Superior temporal gyrus (tissue), 1 donor: ENCODE data around the gene TLX1.

Experiments used
- DNase-seq: peaks from one replicate; pipeline ENCODE4 v3.0.0-alpha.2; 2016; ENCODE audit errors: extremely low spot score

TLX1 gene

GRCh38 chr10:101130984-101131961 lies at the start of gene TLX1:
TSS of gene TLX1 (plus strand) at chr10:101131300. CDS start at chr10:101131542, 242 bp downstream.
- no peak for DNase-seq

DNA sequence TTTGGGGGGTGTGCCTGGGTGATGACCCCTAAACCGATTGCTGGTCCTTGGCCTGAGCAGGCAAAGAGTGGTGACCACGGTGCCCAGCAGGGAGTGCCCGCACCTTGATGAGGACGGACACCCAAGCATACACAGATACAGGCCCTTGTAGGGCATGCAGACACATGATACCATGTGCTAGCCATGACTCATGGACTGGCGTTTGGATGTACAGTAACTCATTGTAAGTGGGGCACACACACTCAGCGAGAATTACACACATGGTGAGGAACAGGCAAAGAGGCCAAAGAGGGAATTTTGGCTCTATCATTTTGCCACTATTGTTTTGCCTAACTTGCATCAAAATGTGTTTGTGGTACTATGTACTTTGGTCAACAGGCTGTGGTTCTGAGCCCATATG lies 45.3 kb upstream of the TLX1 start:
- DNase-seq, result no peak

- DNase-seq, result no peak
These were observed 43.7 kb upstream of the TLX1 start for GRCh38 chr10:101087376-101087775.

GRCh38 chr10:101087965-101088364 lies 43.1 kb upstream of the TLX1 start:
- DNase-seq, result no peak

DNA sequence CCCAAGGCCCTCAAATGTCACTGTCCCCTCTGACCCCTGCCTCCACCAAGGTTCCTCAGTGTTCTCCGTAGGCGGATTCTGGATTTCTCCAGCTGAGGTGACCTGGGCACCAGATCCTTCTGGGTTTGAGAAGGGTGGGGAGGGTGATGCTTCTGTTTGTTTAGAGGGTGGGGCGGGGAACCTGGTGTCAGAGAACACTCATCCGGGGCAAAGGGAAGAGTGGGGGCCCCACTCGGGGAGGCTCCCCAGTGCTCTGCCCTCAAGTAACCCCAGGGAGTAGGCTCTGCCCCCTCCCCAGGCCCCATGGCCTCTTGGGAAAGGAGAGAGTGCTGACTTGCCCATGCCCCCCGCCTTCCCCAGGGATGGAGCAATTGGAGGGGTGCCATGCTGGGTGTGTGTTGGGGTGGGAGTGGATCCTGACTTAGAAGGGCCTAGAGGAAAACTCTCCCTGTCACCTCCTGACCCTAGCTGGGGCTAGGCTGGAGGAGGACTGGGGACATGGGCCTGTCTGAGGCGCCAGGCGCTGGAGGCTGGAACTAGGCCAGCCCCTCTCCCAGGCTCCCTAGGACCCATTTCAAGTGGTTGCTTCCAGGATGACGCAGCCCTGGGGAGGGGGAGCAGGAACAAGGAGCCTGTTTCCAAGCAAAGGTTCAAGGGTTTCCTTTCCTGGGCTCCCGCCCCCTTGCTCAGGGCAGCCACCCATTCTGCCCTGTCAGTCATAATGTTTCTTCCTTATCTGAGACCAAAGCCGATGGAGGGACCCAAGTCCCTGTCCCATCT lies 41.4 kb upstream of the TLX1 start:
- DNase-seq, result no peak

GRCh38 chr10:101090597-101090996 lies 40.5 kb upstream of the TLX1 start:
- DNase-seq, result no peak

- no peak for DNase-seq
These were observed 39.4 kb upstream of the TLX1 start for GRCh38 chr10:101091546-101092290.

DNA sequence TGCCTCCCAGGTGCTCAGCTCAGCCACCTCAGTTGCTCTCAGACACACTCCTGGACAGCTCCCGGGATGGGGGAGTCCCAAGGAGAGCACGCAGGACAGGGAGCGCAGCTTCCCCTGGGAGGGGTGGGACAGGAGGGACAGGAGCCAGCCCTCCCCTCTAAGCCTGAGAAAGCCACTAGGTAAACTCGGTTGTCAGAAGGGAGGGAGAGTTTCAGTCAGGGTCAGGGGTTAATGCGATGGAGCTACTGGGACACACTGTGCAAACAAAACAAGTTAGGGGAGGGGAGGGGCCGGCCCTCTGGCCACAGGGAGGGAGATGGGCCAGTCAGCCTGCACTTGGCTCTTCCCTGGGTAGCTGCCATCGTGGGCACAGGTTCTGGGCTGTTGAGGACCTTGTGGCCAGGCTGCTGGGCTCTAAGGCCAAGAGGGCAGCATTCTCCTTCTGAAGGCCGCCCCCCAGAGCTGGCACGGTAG lies 38.2 kb upstream of the TLX1 start:
- no peak for DNase-seq

- DNase-seq, result no peak
These were observed 36.8 kb upstream of the TLX1 start for GRCh38 chr10:101094121-101094879.

DNA sequence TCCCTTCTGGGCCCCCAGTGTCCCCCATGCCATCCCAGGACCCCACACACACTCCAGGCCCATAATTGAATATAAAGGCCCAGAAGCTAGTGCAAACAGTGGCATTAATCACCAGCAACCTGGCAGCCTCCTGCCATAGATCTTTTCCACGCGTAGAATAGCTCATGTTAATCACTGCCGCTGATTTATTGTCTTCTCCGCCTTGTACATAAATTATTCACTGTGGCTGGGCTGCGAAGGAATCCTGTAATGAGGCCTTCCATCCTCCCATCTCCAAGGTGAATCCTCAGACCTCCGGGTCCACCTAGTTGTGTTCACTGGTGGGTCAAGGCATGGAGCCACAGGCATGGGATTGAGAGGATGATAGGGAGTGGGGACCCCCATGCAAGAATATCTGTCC lies 36.1 kb upstream of the TLX1 start:
- DNase-seq, result no peak

DNA sequence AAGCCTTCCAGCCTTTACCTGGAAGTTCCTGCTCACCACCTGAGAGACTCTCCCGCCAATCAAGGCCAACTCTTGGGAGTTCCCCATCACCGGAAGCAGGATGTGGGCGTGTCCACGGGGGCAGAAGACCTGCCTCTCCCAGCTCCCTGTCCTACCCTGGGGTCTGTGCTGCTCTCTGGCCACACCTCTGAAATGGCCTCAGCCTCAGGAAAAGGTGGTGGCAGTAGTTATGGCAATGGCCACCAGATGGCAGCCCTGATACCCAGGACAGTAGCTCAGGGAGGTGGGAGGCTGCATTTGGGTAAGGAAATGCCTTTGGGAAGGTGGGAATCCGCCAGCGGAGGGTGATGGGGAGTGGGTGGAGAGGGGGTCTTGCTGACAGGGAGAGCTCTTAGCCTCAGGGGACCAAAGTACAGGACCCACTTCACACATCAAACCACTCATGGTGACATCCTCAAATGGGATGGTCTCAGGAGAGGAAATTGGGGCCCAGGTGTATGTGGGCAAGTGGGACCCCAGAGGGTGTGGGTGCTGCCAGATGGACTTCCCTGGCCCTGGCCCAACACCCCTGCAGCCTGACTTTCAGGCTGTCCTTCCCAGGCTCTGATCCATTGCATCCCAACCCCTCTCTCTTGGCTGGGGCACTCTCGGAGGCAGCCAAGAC lies 35.4 kb upstream of the TLX1 start:
- peak; percentile 50 for DNase-seq

DNA sequence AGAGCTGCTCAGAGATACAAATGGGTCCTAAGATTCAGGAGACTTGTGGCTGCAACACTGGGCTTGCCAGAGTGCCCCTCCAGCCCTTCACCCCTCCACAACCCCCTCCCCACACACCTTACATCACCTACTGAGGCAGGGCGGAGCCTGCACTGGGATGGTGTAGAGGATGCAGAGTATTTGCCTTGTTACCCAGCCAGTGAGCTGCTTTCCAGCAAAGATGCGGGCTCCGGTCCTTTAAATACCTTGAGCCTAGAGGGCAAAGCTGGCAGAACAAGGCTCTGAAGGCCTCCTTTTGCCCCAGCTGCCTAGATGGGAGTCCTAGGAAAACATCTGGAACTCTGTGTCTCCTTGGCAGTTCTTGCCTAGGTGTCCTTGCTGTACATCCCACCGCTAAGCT lies 34.7 kb upstream of the TLX1 start:
- DNase-seq, result no peak

DNA sequence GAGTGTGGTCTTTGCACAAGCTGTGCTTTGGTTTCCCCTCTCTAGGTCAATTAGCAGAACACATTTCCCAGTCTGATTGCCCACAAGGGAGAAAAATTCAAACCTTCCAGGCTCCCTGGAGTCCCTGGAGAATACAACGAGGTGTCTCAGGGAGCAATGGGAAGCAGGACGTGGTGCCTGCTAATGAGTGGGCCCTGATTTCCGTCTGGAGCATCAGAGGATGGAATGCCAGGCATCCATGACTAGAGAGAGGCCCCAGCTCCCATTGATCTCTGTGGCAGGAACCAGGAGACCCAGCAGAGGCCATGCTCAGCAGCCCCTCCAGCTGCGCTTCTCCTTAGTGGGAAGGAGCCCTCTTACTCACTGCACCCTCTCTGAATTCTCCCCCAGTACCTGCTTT lies 33.2 kb upstream of the TLX1 start:
- no peak for DNase-seq

- no peak for DNase-seq
These were observed 31.2 kb upstream of the TLX1 start for GRCh38 chr10:101099901-101100300.

DNA sequence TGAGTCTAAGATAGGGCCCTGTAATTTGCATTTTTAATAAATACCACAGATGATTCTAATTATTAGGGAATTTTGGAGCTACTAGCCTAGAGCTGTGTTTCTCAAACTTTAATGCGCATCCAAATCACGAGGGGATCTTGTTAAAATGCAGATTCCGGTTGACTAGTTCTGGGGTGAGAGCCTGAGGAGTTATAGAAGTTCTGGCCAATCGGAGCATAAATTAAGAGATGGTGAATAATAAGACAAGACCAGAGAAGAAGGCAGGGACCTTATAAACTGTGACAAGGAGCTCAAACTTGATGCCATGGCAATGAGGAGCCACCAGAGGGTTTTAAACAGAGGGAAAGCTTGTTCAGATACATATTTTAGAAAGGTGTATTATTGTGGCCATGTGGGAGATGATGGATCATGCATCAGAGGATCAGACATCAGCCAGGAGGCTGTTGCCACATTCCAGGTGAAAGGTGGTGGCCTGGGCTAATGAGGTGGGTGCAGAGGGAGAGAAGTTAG lies 29.7 kb upstream of the TLX1 start:
- no peak for DNase-seq

DNA sequence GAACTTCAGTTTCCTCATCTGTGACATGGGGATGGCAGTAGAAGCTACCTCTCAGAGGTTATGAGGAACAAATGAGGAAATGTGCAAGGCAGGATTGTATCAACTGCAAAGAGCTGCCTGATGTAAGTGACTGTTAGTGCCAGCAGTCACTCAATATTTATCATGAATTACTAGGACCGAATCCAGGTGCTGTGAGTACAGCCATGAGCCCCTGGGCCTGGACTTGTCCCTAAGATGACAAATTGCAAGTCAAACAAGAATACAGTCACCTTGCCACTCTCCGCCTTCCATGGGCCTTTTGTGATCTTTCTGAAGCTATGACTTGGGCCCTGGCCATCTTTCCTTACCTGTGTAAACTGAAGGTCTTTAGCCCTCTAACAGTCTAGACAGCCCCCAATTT lies 27.7 kb upstream of the TLX1 start:
- DNase-seq, result no peak

DNA sequence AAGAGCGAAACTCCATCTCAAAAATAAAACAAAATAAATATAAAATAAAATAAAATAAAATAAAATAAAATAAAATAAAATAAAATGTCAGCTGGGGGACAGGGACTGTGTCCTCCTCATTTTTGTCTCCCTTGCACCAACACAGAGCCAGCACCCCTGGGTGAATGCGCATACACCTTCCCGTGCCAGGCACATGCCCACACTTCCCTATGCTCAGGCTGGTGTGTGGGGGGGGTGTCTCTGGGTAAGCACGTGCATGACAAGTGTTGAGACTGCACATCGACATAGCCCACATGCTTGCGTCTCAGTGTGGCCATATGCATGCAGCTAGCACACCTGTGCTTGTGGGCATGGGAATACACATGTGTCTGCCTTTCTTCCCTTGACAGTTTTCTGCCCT lies 24.7 kb upstream of the TLX1 start:
- DNase-seq, result no peak

DNA sequence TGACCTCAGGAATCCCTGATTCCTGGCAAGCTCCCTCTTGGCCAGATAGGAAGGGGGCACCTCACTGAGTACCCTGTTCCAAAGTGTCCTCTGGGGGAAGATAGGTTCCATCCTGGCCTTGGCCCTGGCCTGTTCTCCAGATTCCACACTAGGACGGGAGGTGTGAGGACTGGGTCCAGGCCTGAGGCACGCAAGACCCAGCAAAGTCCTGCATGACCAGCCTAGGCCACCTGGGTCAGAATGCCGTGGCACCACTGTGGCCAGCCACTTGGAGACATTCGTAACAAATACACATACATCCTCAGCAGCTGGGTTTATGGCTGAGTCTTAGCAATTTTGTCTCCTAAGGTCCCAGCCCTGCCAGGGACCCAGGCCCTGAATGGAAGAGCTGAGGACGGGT lies 23.3 kb upstream of the TLX1 start:
- DNase-seq, result no peak

DNA sequence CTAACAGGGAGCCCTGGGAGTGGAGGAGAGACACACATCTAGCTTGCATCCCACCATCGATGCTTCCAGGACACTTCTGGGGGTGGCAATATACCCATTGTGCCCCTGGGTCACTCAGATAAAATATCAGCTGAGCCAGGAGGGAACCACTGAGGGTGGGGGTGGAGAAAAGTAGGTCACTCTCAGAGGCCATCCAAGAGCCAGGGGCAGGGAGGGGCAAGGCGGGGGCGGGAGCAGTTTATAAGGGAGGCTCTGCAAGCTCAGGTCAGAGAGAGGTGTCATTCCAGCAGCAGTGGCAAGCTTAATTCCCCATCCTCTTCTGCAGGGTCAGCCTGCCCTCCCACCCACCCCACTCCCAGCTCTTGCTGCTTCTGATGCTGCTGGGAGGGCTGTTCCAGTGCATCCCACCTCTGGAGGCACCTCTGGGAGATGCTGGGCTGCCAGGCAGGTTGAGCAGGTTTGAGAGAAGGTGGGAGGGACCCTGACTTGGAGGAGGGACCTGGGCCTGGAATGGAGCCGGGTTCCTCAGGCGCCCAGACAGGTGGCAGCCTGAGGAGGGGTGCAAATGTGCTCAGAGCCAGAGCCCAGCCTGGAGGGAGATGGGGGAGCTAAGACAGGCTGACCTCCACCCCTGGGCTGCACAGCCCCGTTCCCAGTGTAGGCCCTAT lies 20.1 kb upstream of the TLX1 start:
- DNase-seq, result no peak

GRCh38 chr10:101111547-101111946 lies 19.6 kb upstream of the TLX1 start:
- no peak for DNase-seq
